Measurements from ENCODE around the gene KRT12. TPM values are rescaled to one million over a fixed set of nuclear protein-coding genes. Genes with fewer than 3 reads are reported as not detected.

KRT12 gene
- total and polyA plus RNA-seq, 4 donors: not detected

GRCh38 chr17:40832840-40833239 lies 34.2 kb downstream of the KRT12 start:
- peaks cover 0 to 11% (median 0%) of the 10 kb centered on the region in 4 donors for H3K36me3 ChIP-seq (ENCODE audit: control insufficient read depth in 4 of 4, insufficient read depth in 3 of 4, low read depth in 1 of 4, low read length in 3 of 4)
- H3K27ac ChIP-seq (ENCODE audit: low read depth in 1 of 2, low read length in 2 of 2): no peak overlapping the region
- WGBS: 86% methylated on average over 3 of the region's 3 CpGs
- TF ChIP-seq RXRA (IDR thresholded peaks at IDR 0.05) (no peak), HNF4G (IDR thresholded peaks at IDR 0.05) (no peak), TAF1 (conservative IDR thresholded peaks at IDR 0.05) (no peak), NR2F2 (IDR thresholded peaks at IDR 0.05) (no peak), ZBTB33 (IDR thresholded peaks at IDR 0.05) (no peak), FOXA1 (IDR thresholded peaks at IDR 0.05) (no peak), HNF4A (conservative IDR thresholded peaks at IDR 0.05) (no peak), ATF3 (IDR thresholded peaks at IDR 0.05) (no peak), GABPA (IDR thresholded peaks at IDR 0.05 in 1 of 2, conservative IDR thresholded peaks at IDR 0.05 in 1 of 2) (no peak), SP1 (IDR thresholded peaks at IDR 0.05) (no peak), CTCF (IDR thresholded peaks at IDR 0.05; ENCODE audit: low read depth, low read length, missing input control) (no peak), RAD21 (IDR thresholded peaks at IDR 0.05) (no peak), YY1 (IDR thresholded peaks at IDR 0.05) (no peak), JUND (IDR thresholded peaks at IDR 0.05) (no peak), REST (IDR thresholded peaks at IDR 0.05) (no peak), FOXA2 (IDR thresholded peaks at IDR 0.05) (no peak), MAX (IDR thresholded peaks at IDR 0.05) (no peak)
- H3K27me3 ChIP-seq (ENCODE audit: control insufficient read depth in 4 of 4, insufficient read depth in 4 of 4, low read length in 3 of 4): no peaks in the 10 kb centered on the region
- no peak for DNase-seq (ENCODE audit: low spot score)
- no peak overlapping the region for H3K4me3 ChIP-seq (ENCODE audit: low read depth in 1 of 3, low read length in 3 of 3)
- no peak overlapping the region for H3K9ac ChIP-seq (ENCODE audit: low read depth in 1 of 2, low read length in 2 of 2)
- no peaks in the 10 kb centered on the region for H3K9me3 ChIP-seq (ENCODE audit: control insufficient read depth in 4 of 4, low read length in 3 of 4)
- H3K4me1 ChIP-seq (ENCODE audit: control insufficient read depth in 4 of 4, insufficient read depth in 4 of 4, low read length in 3 of 4): no peaks in the 10 kb centered on the region

Data from liver (tissue), 9 donors.